Nephron (organoid): ENCODE results near the gene RASA3.

Source experiments
- H3K27ac Mint-ChIP-seq, 3 experiments: 2 replicates each; pipeline ENCODE4 v1.8.0; 2020; ENCODE audit warnings: mixed read lengths in 3 of 3, mild to moderate bottlenecking in 2 of 3, moderate library complexity in 1 of 3
- H3K27me3 Mint-ChIP-seq: 2 replicates; pipeline ENCODE4 v1.8.0; 2021; ENCODE audit warnings: low read depth, mild to moderate bottlenecking, moderate library complexity, mixed read lengths
- H3K36me3 Mint-ChIP-seq: 2 replicates; pipeline ENCODE4 v1.8.0; 2020; ENCODE audit warnings: low read depth, mixed read lengths
- H3K4me1 Mint-ChIP-seq: 2 replicates; pipeline ENCODE4 v1.8.0; 2020; ENCODE audit warnings: mixed read lengths
- H3K4me3 Mint-ChIP-seq, 3 experiments: 2 replicates each; pipeline ENCODE4 v1.8.0; 2020; ENCODE audit warnings: mild to moderate bottlenecking in 3 of 3, mixed read lengths in 3 of 3, moderate library complexity in 2 of 3
- H3K9me3 Mint-ChIP-seq: 2 replicates; pipeline ENCODE4 v1.8.0; 2020; ENCODE audit warnings: mixed read lengths
- TF ChIP-seq, protein P1 (sequence below), 3 experiments: fragments of 200-600 bp; sonication (generic); IDR thresholded peaks; one replicate each; pipeline ENCODE4 v1.5.0; 2021; ENCODE audit warnings: antibody characterized with exemption in 3 of 3; ENCODE audit not compliant: unreplicated experiment in 3 of 3

Gene RASA3

DNA sequence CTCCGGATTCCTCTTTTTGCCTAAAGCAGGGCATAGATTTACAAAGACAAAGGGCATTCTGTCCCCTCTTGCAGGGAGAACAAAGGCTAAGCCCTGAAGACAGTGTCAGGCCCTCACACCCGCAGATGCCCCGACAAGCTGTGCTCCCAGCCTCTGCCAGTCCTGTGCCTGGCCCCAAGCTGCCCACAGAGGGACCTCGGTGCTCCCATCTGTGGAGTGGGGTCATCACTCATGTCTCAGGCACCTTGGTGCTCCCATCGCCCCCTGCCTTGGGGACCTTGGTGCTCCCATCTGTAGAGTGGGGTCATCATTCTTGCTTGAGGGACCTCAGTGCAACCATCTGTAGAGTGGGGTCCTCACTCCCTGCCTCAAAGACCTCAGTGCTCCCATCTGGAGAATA is 182.9 kb downstream of the RASA3 start:
- Mint-ChIP-seq H3K27me3 (peaks cover 17% of the 10 kb centered on the region), H3K4me1 (no peaks in the 10 kb centered on the region), H3K4me3 (no peak overlapping the region), H3K9me3 (no peaks in the 10 kb centered on the region), H3K27ac (no peak overlapping the region), H3K36me3 (no peaks in the 10 kb centered on the region)
- TF ChIP-seq, protein P1, sequence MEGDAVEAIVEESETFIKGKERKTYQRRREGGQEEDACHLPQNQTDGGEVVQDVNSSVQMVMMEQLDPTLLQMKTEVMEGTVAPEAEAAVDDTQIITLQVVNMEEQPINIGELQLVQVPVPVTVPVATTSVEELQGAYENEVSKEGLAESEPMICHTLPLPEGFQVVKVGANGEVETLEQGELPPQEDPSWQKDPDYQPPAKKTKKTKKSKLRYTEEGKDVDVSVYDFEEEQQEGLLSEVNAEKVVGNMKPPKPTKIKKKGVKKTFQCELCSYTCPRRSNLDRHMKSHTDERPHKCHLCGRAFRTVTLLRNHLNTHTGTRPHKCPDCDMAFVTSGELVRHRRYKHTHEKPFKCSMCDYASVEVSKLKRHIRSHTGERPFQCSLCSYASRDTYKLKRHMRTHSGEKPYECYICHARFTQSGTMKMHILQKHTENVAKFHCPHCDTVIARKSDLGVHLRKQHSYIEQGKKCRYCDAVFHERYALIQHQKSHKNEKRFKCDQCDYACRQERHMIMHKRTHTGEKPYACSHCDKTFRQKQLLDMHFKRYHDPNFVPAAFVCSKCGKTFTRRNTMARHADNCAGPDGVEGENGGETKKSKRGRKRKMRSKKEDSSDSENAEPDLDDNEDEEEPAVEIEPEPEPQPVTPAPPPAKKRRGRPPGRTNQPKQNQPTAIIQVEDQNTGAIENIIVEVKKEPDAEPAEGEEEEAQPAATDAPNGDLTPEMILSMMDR (IDR thresholded peaks at IDR 0.05; ENCODE audit: unreplicated experiment in 3 of 3), result no peak

DNA sequence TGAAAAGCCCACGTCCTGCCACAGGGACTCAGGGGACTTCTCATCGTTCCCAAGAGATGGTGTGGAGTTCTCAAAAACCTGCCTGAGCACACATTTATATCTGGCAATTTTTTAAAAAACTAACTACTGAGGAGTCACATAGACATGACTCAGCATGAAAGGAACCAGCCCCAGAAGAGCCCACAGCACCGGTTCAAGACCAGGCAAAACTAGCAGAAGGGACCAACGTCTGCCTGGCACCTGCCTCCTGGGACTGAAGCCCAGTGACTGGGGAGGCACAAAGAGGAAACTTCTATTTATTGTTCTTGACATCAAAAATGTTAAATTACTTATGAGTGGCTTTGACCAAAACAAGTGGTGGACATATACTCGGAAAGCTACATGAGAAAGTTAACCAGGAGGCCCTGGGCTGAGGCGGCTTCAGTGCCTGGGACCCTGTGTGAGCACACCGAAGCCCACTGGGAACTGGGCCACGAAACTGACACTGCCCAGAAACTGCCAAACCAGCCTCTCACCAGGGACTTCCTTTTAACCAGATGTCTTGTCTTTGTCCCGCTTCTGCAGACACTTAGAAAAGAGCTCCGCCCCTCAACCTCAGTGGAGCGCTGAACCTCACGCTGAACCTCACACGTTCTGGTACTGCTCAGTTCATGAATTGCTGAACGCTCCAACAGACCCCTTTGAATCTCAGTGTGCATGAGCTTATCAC is 184.2 kb downstream of the RASA3 start:
- TF ChIP-seq, protein P1 (IDR thresholded peaks at IDR 0.05; ENCODE audit: unreplicated experiment in 3 of 3), result no peak
- Mint-ChIP-seq H3K4me1 (no peaks in the 10 kb centered on the region), H3K27ac (peak overlapping the region in 1 of 3 experiments; percentile 58), H3K27me3 (peaks cover 23% of the 10 kb centered on the region), H3K4me3 (no peak overlapping the region), H3K36me3 (no peaks in the 10 kb centered on the region), H3K9me3 (no peaks in the 10 kb centered on the region)

DNA sequence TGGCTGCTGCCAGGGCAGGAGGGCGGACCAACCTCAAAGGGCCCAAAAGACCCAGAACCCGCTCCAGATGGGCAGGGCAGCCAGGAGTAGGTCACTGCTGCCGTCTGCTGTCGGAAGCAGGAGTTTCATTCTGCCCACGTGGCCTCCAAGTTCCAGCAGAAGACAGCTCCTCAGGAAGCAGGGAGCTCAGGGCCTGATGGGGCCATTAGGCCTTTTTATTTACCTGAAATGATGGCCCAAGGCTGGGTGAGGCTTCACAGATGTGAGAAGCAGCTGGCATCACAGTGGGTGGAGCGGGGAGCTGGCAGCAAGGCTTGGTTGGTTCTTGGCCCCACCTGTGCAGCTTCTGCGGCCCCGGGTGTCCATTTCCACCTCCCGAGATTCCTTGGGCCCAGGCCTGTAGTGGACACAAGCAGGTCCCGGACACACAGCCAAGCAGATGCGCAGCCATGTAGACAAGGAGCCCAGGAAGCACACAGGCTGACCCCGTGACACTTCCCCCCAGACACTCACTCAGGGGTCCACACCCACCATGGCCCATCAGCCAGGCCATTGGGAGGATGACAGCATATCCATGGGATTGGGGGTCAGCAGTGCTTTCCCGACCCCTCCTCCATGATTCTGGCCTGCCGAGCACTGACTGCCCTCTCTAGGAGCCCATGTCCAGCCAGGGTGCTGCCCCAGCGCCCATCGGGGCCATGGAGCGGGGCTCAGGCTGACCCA is 185.0 kb downstream of the RASA3 start:
- TF ChIP-seq, protein P1 (IDR thresholded peaks at IDR 0.05; ENCODE audit: unreplicated experiment in 3 of 3), result peak; percentile 53 to 68 (median 61)
- no peaks in the 10 kb centered on the region for H3K4me1 Mint-ChIP-seq
- no peaks in the 10 kb centered on the region for H3K9me3 Mint-ChIP-seq
- H3K27me3 Mint-ChIP-seq, result peaks cover 26% of the 10 kb centered on the region
- no peak overlapping the region for H3K27ac Mint-ChIP-seq
- H3K4me3 Mint-ChIP-seq, result no peak overlapping the region
- H3K36me3 Mint-ChIP-seq, result no peaks in the 10 kb centered on the region

DNA sequence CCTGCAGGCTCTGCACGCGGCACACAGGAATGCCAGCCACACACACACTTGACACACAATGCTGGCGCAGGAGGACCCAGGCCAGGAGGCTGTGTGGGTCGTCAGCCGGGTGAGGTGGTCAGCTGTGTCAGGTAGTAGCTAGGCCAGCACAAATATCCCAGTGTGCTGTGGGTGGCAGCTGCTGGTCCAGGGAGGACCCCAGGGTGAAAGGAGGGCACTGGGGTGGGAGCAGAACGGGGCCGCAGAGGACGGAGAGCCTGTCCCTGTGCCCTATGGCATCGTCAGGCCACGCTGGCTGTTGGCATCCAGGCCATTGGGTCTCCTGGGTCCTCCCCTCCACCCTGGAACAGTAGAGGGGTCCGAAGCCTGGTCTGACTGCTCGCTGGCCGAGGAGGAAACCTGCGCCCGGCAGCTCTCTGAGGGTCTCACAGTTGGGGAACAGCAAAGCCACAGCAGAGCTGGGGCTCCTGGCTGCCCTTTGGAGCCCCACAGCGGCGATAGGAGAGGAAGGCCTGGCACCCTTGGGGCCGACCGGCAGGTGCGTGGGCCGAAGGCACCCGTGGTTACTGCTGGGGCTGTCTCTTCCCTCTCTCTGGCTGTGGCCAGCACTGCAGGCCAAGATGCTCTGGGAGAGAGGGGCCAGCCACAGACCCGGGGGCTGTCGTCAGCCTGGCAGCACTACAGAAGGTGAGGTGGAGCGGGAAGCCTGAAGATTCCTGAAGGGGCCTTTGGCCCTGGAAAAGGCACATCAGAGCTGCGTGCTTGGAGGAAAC is 185.8 kb downstream of the RASA3 start:
- H3K4me1 Mint-ChIP-seq, result no peaks in the 10 kb centered on the region
- H3K4me3 Mint-ChIP-seq, result no peak overlapping the region
- H3K36me3 Mint-ChIP-seq, result no peaks in the 10 kb centered on the region
- peaks cover 27% of the 10 kb centered on the region for H3K27me3 Mint-ChIP-seq
- TF ChIP-seq, protein P1 (IDR thresholded peaks at IDR 0.05; ENCODE audit: unreplicated experiment in 3 of 3), result no peak
- no peak overlapping the region for H3K27ac Mint-ChIP-seq
- no peaks in the 10 kb centered on the region for H3K9me3 Mint-ChIP-seq

DNA sequence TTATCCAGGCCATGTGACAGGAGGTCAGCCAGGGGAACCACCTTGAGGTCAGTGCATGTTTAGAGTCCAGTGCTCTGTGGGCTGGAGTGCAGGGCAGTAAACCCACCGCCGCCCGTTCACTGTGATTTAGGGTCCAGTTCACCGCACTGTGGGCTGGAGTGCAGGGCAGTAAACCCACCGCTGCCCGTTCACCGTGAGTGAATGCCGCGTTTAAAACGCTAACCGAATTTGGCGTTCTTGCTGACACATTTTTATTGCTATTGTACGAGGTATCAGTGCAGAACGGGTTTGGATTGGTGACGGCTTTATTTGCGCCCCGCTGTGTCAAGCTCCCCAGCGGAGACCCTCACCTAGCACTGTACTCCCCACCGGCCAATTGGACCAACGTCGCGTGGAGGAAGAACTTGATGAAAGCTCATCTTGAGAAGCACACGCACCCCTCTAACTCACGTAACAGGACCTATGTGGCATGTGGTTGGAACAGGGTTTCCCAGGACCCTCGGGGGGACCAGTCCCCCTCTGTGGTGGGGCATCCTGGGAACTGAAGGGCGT is 186.5 kb downstream of the RASA3 start:
- Mint-ChIP-seq H3K9me3 (no peaks in the 10 kb centered on the region), H3K4me3 (no peak overlapping the region), H3K4me1 (no peaks in the 10 kb centered on the region), H3K27me3 (peaks cover 26% of the 10 kb centered on the region), H3K36me3 (no peaks in the 10 kb centered on the region), H3K27ac (no peak overlapping the region)
- TF ChIP-seq, protein P1 (IDR thresholded peaks at IDR 0.05; ENCODE audit: unreplicated experiment in 3 of 3), result no peak
